ENCODE results near the gene PRICKLE3.
"Not testable (repeated sequence)": the region's sequence is repeated elsewhere in the genome, so short reads cannot be mapped to it uniquely, and the experiment has no call there.

- not testable (repeated sequence) for TF ChIP-seq EZH2phosphoT487 (conservative IDR thresholded peaks at IDR 0.05; ENCODE audit: low read length)
- TF ChIP-seq, protein P1, sequence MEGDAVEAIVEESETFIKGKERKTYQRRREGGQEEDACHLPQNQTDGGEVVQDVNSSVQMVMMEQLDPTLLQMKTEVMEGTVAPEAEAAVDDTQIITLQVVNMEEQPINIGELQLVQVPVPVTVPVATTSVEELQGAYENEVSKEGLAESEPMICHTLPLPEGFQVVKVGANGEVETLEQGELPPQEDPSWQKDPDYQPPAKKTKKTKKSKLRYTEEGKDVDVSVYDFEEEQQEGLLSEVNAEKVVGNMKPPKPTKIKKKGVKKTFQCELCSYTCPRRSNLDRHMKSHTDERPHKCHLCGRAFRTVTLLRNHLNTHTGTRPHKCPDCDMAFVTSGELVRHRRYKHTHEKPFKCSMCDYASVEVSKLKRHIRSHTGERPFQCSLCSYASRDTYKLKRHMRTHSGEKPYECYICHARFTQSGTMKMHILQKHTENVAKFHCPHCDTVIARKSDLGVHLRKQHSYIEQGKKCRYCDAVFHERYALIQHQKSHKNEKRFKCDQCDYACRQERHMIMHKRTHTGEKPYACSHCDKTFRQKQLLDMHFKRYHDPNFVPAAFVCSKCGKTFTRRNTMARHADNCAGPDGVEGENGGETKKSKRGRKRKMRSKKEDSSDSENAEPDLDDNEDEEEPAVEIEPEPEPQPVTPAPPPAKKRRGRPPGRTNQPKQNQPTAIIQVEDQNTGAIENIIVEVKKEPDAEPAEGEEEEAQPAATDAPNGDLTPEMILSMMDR (IDR thresholded peaks at IDR 0.05; ENCODE audit: insufficient read depth, low read length, poor library complexity, severe bottlenecking): not testable (repeated sequence)
These were observed 12.6 kb downstream of the PRICKLE3 start for GRCh38 chrX:49173544-49173943.
